ENCODE data around the gene CNTNAP5.

Gene CNTNAP5

DNA sequence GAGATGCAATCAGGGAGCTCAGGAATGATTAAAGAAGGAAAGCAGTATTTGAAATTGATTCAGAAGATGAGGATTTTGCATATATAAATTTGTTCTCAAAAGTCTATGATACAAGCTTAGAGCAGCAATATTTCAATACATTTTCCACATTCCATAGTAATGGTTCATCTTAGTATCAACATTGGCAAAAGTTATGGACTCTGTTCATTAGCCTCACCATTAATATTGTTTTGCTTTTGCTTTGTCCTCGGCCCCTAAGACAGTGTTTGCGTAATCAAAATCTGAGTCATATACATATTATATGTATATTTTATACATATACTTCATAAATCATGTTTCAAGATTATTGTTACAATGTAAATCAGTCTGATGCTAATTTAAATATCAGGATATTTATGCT, 176.6 kb downstream of the CNTNAP5 start:
- H3K27ac ChIP-seq, result no peak overlapping the region
- TF ChIP-seq, protein P1, sequence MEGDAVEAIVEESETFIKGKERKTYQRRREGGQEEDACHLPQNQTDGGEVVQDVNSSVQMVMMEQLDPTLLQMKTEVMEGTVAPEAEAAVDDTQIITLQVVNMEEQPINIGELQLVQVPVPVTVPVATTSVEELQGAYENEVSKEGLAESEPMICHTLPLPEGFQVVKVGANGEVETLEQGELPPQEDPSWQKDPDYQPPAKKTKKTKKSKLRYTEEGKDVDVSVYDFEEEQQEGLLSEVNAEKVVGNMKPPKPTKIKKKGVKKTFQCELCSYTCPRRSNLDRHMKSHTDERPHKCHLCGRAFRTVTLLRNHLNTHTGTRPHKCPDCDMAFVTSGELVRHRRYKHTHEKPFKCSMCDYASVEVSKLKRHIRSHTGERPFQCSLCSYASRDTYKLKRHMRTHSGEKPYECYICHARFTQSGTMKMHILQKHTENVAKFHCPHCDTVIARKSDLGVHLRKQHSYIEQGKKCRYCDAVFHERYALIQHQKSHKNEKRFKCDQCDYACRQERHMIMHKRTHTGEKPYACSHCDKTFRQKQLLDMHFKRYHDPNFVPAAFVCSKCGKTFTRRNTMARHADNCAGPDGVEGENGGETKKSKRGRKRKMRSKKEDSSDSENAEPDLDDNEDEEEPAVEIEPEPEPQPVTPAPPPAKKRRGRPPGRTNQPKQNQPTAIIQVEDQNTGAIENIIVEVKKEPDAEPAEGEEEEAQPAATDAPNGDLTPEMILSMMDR (conservative IDR thresholded peaks at IDR 0.05; ENCODE audit: low read depth), result no peak
- POLR2A ChIA-PET (ENCODE audit: low non-redundant PET), result no interaction called here
- peak; percentile 8 for DNase-seq (ENCODE audit: low spot score)
- CTCF ChIA-PET, result no interaction called here

DNA sequence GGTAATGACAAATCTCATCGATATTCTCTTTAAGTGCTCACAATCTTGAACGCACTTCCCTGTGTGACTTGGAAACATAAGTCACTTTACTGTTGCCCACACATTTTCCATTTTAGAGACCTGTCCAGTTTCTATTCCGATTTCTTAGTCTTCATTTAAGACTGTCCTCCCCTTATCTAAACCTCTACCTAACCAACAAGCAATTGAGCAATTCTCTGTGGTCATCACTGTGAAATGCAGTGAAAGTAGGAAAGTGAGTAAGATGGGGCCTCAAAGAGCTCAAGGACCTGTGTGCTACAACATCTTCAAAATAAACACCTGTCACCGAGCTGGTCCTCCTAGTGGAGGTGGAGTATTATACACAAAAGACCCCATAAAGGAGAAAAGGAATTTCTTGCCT, 184.4 kb downstream of the CNTNAP5 start:
- DNase-seq (ENCODE audit: low spot score), result no peak
- TF ChIP-seq, protein P1 (conservative IDR thresholded peaks at IDR 0.05; ENCODE audit: low read depth), result no peak
- ChIA-PET CTCF (no interaction called here), POLR2A (ENCODE audit: low non-redundant PET) (no interaction called here)
- H3K27ac ChIP-seq, result no peak overlapping the region

DNA sequence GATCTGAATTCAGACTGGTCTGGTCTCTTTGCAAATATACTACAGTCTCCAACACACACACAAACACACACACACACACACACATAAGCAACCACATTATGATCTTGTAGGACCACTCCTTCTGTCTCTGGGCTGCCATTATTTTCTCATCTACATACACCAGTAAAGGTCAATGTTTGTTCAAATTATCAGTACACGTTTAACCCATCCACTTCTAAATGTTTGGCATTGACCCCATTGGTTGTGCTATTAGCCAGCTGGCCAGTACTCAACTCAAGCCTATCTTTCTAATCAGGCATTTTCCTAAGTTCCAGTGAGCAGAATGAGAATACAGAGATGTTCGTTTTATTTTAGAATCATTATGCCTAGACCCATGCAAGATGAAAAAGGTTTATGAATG, 186.4 kb downstream of the CNTNAP5 start:
- no peak for DNase-seq (ENCODE audit: low spot score)
- H3K27ac ChIP-seq, result no peak overlapping the region
- POLR2A ChIA-PET (ENCODE audit: low non-redundant PET), result no interaction called here

DNA sequence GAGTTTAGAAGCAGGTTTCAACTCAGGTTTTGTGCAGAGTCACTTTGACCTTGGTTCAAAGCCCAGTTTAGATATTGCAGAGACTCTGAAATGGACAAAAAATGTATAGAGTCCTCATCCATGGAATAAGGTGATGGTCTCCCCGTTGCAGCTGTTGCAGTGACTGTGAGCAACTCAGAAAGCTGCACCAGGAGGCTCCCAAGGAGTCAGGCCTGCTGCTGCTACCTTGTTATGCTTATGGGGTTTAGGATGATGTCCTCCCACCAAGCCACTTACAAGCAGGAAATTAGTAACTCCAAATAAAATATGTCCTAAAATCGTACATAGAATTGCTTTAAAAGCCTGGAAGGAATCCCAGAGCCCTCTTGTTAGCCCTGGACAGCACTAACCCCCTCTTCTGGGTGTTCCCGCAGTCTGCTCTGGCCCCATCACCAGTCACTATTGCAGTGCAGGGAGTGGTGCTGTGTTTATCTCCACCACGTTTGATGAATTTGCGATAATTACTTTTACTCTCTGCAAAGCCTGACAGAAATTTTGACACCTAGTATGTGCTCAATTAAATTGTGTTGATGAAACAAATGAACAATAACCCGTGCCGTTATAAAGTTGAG, 189.0 kb downstream of the CNTNAP5 start:
- POLR2A ChIA-PET (ENCODE audit: low non-redundant PET), result no interaction called here
- CTCF ChIA-PET, result no interaction called here
- no peak for DNase-seq (ENCODE audit: low spot score)
- no peak overlapping the region for H3K27ac ChIP-seq
- TF ChIP-seq, protein P1 (conservative IDR thresholded peaks at IDR 0.05; ENCODE audit: low read depth), result no peak

More for the DNA sequence above, 186.4 kb downstream of the CNTNAP5 start:
- CTCF ChIA-PET, result no interaction called here
- TF ChIP-seq, protein P1 (conservative IDR thresholded peaks at IDR 0.05; ENCODE audit: low read depth), result no peak

DNA sequence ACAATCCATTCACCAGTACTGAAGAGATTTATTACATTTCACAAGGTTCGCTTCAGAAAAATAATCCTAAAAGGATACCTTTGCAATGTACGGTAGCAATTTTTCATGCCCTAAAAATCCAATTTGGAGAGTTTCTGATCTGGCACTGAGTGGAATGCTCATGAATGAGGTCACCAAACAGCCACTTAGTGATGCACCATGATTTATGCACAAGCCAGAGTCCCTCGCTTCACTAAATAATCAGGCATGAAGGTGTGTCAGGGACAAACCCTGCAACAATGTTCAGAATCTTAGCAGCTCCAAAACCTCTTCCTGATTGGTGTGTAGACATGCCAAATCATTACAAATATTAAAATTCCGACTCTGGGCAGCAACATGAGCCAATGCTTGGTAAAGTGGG, 221.1 kb downstream of the CNTNAP5 start:
- ChIA-PET POLR2A (ENCODE audit: low non-redundant PET) (no interaction called here), CTCF (no interaction called here)
- TF ChIP-seq, protein P1 (conservative IDR thresholded peaks at IDR 0.05; ENCODE audit: low read depth), result no peak
- no peak overlapping the region for H3K27ac ChIP-seq
- no peak for DNase-seq (ENCODE audit: low spot score)

DNA sequence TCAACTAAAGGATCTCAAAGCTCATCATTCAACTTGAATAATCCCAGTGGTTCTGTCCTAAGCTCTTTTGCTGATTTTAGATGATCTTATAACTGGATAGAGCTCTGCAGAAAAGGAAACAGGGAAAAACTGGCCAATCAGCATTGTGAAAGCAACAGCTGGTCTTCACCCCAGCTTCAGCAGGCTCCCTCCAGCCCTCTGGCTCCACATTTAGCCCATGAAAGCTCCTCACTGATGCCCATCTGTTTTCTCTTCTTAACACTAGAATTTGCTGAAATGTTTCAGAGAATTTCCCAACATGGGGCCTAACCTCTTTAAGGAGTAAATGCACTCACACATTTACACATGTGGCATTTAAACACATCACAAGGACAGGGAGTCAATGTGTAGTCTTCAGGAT, 223.3 kb downstream of the CNTNAP5 start:
- TF ChIP-seq, protein P1 (conservative IDR thresholded peaks at IDR 0.05; ENCODE audit: low read depth), result no peak
- DNase-seq (ENCODE audit: low spot score), result no peak
- CTCF ChIA-PET, result interaction anchor here (0.5 kb wide), 1 partner anchor 1524 kb away, joined by 3 read pairs; no protein-coding TSS in a partner anchor
- POLR2A ChIA-PET (ENCODE audit: low non-redundant PET), result no interaction called here
- H3K27ac ChIP-seq, result no peak overlapping the region
